Measurements from ENCODE around the gene B4GALT1.

- TF ChIP-seq POLR2AphosphoS5 (IDR thresholded peaks at IDR 0.05; ENCODE audit: low read depth, low read length) (no peak), EGR1 (IDR thresholded peaks at IDR 0.05; ENCODE audit: borderline replicate concordance, low read depth, low read length) (no peak), CTCF (IDR thresholded peaks at IDR 0.05; ENCODE audit: control extremely low read depth in 1 of 3, insufficient read depth in 1 of 3, low read depth in 1 of 3, low read length in 3 of 3) (no peak), SP1 (IDR thresholded peaks at IDR 0.05; ENCODE audit: low read depth, low read length) (no peak), CBX5 (IDR thresholded peaks at IDR 0.05; ENCODE audit: low read depth, low read length) (no peak), TAF1 (IDR thresholded peaks at IDR 0.05; ENCODE audit: low read depth, low read length) (no peak), RAD21 (IDR thresholded peaks at IDR 0.05 in 1 of 2, conservative IDR thresholded peaks at IDR 0.05 in 1 of 2; ENCODE audit: low read depth in 2 of 2, low read length in 2 of 2) (no peak), NRF1 (IDR thresholded peaks at IDR 0.05; ENCODE audit: low read depth, low read length) (no peak), NANOG (IDR thresholded peaks at IDR 0.05; ENCODE audit: insufficient read depth, low read depth, low read length, poor library complexity, severe bottlenecking) (no peak), EZH2 (IDR thresholded peaks at IDR 0.05; ENCODE audit: low read depth, low read length, severe bottlenecking) (no peak), POLR2A (IDR thresholded peaks at IDR 0.05; ENCODE audit: control extremely low read depth in 1 of 2, low read depth in 2 of 2, low read length in 2 of 2) (no peak), GABPA (IDR thresholded peaks at IDR 0.05; ENCODE audit: borderline replicate concordance, insufficient read depth, low read length) (no peak), ZNF274 (IDR thresholded peaks at IDR 0.05; ENCODE audit: borderline replicate concordance, extremely low read depth, low read length) (no peak)
These were observed 17.8 kb upstream of the B4GALT1 start for GRCh38 chr9:33184963-33185362.
